Mammary epithelial cell (primary cell): ENCODE measurements around the gene ST3GAL3.

ENCODE experiments used
- CTCF ChIP-seq, 2 donors: IDR thresholded peaks in 1 of 2; conservative IDR thresholded peaks in 1 of 2; 2 replicates each; pipeline ENCODE4 v1.5.1; 2011 to 2012; ENCODE audit warnings: inconsistent platforms in 2 of 2, low read length in 2 of 2, mild to moderate bottlenecking in 2 of 2, control low read depth in 1 of 2, low read depth in 1 of 2; ENCODE audit not compliant: insufficient read depth in 1 of 2; ENCODE audit errors: extremely low read depth in 1 of 2
- EZH2 ChIP-seq: IDR thresholded peaks from 2 replicates; pipeline ENCODE4 v1.6.1; 2012; ENCODE audit warnings: low read length, inconsistent platforms, borderline replicate concordance

GRCh38 chr1:43722810-43723209 lies 15.5 kb downstream of the ST3GAL3 start:
- TF ChIP-seq CTCF (conservative IDR thresholded peaks at IDR 0.05 in 1 of 2, IDR thresholded peaks at IDR 0.05 in 1 of 2; ENCODE audit: extremely low read depth in 1 of 2, insufficient read depth in 1 of 2, low read depth in 1 of 2, low read length in 2 of 2) (no peak), EZH2 (no peak)
